ENCODE measurements around the gene RPL27A.

Gene RPL27A

DNA sequence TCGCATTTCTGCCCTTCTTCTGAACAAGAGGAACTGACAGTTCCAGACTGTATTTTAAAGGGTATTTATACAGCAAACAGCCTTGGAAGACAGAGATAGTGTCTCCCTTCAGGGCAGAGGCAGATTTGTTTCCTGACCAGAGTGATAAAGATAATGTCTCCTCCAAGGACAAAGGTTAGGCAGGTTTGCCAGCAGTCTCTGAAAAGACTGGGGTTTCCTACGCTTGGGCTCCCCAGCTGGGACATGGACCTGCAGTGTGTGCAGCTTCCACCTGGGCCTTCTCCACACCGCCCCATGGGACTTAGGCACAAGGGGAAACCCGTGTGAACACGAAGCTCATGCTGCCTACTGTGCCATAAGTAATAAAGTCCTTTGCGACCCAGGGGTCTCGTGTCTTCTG is 42.1 kb downstream of the RPL27A start:
- DNase-seq (ENCODE audit: low read depth, low spot score): no peak
- Histone ChIP-seq H3K9ac (ENCODE audit: insufficient read length) (no peak overlapping the region), H3K4me3 (no peak overlapping the region), H3K36me3 (ENCODE audit: insufficient read depth, low read length) (no peaks in the 10 kb centered on the region), H3K9me3 (ENCODE audit: low read depth, low read length) (no peaks in the 10 kb centered on the region), H3K27ac (no peak overlapping the region)
- TF ChIP-seq FOXP2 (optimal IDR thresholded peaks at IDR 0.05; ENCODE audit: control extremely low read depth, extremely low read length, insufficient read depth): no peak
- TF ChIP-seq EZH2 (IDR thresholded peaks at IDR 0.05): no peak
- TF ChIP-seq POLR2AphosphoS5 (IDR thresholded peaks at IDR 0.05; ENCODE audit: borderline replicate concordance, low read depth, low read length): no peak

DNA sequence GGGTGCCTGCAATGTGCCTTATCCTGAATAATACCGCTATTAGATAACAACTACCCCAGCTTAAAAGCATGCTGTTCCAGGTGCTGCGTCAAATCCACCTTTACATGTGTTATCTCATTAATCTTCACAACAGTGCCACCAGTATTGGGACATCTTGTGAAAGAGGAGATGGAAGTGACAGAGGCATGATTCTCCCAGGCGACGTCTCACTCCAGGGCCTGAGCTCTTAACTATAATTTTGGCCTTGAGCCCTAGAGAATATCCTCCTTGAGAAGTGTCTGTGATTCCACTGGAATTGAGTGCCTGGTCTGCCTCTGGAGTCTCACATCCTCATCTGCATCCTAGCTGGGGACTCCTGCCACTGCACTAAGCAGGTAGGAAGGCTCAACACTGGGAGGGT is 43.8 kb downstream of the RPL27A start:
- TF ChIP-seq POLR2AphosphoS5 (IDR thresholded peaks at IDR 0.05; ENCODE audit: borderline replicate concordance, low read depth, low read length): no peak
- TF ChIP-seq EZH2 (IDR thresholded peaks at IDR 0.05): no peak
- no peak for TF ChIP-seq FOXP2 (optimal IDR thresholded peaks at IDR 0.05; ENCODE audit: control extremely low read depth, extremely low read length, insufficient read depth)
- Histone ChIP-seq H3K27ac (no peak overlapping the region), H3K9me3 (ENCODE audit: low read depth, low read length) (no peaks in the 10 kb centered on the region), H3K4me3 (no peak overlapping the region), H3K9ac (ENCODE audit: insufficient read length) (no peak overlapping the region), H3K36me3 (ENCODE audit: insufficient read depth, low read length) (no peaks in the 10 kb centered on the region)
- no peak for DNase-seq (ENCODE audit: low read depth, low spot score)

DNA sequence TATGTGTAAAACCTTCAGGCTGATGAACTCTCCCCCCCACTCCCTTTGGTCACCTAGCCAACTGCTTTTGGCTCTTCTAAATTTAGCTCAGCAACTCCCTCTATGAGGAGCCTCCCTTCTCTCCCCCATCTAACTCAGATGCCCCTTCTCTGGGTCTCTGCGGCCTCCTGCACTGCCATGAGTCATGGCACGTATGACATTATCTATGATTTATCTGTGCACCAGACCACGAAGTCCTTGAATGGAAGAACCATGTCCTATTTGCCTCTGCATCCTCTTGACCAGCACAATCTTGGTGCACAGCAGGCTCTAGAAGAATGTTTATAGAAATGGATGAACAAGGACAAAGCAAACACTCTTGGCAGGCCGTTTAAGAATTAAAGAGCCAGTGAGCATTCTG is 46.0 kb downstream of the RPL27A start:
- no peaks in the 10 kb centered on the region for H3K9me3 ChIP-seq (ENCODE audit: low read depth, low read length)
- no peaks in the 10 kb centered on the region for H3K36me3 ChIP-seq (ENCODE audit: insufficient read depth, low read length)
- no peak overlapping the region for H3K9ac ChIP-seq (ENCODE audit: insufficient read length)
- no peak overlapping the region for H3K27ac ChIP-seq
- DNase-seq (ENCODE audit: low read depth, low spot score): no peak
- H3K4me3 ChIP-seq: no peak overlapping the region
- no peak for TF ChIP-seq POLR2AphosphoS5 (IDR thresholded peaks at IDR 0.05; ENCODE audit: borderline replicate concordance, low read depth, low read length)
- no peak for TF ChIP-seq EZH2 (IDR thresholded peaks at IDR 0.05)

DNA sequence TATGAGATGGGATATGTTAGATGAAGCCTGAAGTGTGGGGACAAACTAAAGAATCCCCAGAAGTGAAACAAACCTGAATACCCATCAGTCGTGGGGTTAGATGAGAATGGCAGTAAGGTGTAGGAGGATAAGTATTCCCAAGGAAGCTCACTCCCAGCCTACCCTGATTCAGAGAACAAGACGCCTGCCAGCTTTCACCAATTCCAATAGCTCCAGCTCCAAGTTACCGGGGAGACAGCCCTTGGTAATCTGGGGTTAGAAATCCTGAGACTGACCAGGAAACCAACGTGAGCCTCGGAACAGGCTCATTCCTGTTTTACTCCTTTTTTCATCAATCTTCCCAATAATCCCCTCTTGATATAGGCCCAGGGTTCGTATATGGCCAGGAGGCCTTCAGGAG is 46.5 kb downstream of the RPL27A start:
- Histone ChIP-seq H3K9ac (ENCODE audit: insufficient read length) (no peak overlapping the region), H3K36me3 (ENCODE audit: insufficient read depth, low read length) (no peaks in the 10 kb centered on the region)
- DNase-seq (ENCODE audit: low read depth, low spot score): no peak

DNA sequence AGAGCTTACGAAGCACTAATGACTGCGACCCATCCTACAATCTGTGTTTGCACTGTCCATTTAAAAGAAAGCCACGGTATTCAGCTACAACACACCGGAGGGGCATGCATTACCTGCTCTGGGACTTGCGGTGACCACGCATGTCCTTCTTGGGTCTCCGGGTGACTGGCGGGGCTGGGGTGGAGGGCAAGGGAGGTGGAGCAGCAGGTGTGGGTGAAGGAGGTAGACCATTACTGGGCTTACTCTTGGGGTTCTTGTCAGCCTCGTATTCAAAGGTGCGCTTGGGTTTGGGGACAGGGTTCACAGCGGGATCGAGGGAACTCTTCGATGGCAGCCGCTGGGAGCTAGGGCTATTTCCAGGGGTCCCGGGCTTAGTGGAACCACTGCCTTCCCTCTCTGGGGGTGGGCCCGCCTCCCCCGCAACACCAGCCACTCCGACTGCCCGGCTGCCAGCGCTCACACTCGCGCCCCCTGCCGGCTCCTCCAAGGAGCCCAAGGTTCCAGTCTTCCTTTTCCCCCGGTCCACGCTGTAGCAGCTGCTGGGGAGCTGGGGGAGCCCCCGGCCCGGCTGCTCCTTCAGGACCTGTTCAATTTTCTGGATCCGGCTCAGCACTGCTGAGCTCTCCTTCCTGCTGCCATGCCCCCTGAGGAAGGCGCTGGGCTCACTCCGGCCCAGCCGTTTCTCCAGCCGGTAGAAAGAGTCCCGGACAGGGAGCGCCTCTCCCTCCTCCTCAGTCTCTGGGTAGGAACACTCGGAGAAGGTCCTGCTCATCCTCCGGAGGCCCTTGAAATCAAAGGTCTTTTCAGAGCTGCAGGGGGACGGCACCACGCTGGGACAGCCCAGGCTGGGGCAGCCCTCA is 47.5 kb downstream of the RPL27A start:
- TF ChIP-seq EZH2 (IDR thresholded peaks at IDR 0.05) (no peak), POLR2AphosphoS5 (IDR thresholded peaks at IDR 0.05; ENCODE audit: borderline replicate concordance, low read depth, low read length) (no peak), FOXP2 (optimal IDR thresholded peaks at IDR 0.05; ENCODE audit: control extremely low read depth, extremely low read length, insufficient read depth) (no peak)
- no peak overlapping the region for H3K9ac ChIP-seq (ENCODE audit: insufficient read length)
- no peak for DNase-seq (ENCODE audit: low read depth, low spot score)
- H3K4me3 ChIP-seq: no peak overlapping the region
- H3K36me3 ChIP-seq (ENCODE audit: insufficient read depth, low read length): no peaks in the 10 kb centered on the region
- H3K27ac ChIP-seq: no peak overlapping the region
- H3K9me3 ChIP-seq (ENCODE audit: low read depth, low read length): no peaks in the 10 kb centered on the region

More for the DNA sequence above, 46.5 kb downstream of the RPL27A start:
- H3K27ac ChIP-seq: no peak overlapping the region
- H3K4me3 ChIP-seq: no peak overlapping the region
- H3K9me3 ChIP-seq (ENCODE audit: low read depth, low read length): no peaks in the 10 kb centered on the region
- TF ChIP-seq EZH2 (IDR thresholded peaks at IDR 0.05): no peak
- no peak for TF ChIP-seq FOXP2 (optimal IDR thresholded peaks at IDR 0.05; ENCODE audit: control extremely low read depth, extremely low read length, insufficient read depth)
- TF ChIP-seq POLR2AphosphoS5 (IDR thresholded peaks at IDR 0.05; ENCODE audit: borderline replicate concordance, low read depth, low read length): no peak

DNA sequence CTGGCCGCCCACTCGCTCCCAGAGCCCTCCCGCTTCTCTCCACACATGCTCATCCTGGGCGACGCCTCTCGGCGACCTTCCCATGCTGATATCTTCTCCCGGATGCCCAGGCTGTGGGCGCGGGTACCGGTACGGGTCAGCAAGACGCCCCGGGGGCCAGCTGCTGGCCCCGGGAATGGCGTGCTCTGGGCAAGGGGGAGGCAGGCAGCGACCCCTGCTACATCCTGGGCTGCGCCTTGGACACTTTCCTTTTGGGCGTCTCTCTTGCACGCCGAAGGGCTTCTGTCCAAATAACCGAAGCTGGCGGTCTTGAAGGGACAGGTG is 48.1 kb downstream of the RPL27A start:
- TF ChIP-seq FOXP2 (optimal IDR thresholded peaks at IDR 0.05; ENCODE audit: control extremely low read depth, extremely low read length, insufficient read depth) (no peak), EZH2 (IDR thresholded peaks at IDR 0.05) (no peak), POLR2AphosphoS5 (IDR thresholded peaks at IDR 0.05; ENCODE audit: borderline replicate concordance, low read depth, low read length) (no peak)
- no peak overlapping the region for H3K9ac ChIP-seq (ENCODE audit: insufficient read length)
- DNase-seq (ENCODE audit: low read depth, low spot score): no peak
- H3K4me3 ChIP-seq: no peak overlapping the region
- H3K36me3 ChIP-seq (ENCODE audit: insufficient read depth, low read length): no peaks in the 10 kb centered on the region
- no peaks in the 10 kb centered on the region for H3K9me3 ChIP-seq (ENCODE audit: low read depth, low read length)
- no peak overlapping the region for H3K27ac ChIP-seq

DNA sequence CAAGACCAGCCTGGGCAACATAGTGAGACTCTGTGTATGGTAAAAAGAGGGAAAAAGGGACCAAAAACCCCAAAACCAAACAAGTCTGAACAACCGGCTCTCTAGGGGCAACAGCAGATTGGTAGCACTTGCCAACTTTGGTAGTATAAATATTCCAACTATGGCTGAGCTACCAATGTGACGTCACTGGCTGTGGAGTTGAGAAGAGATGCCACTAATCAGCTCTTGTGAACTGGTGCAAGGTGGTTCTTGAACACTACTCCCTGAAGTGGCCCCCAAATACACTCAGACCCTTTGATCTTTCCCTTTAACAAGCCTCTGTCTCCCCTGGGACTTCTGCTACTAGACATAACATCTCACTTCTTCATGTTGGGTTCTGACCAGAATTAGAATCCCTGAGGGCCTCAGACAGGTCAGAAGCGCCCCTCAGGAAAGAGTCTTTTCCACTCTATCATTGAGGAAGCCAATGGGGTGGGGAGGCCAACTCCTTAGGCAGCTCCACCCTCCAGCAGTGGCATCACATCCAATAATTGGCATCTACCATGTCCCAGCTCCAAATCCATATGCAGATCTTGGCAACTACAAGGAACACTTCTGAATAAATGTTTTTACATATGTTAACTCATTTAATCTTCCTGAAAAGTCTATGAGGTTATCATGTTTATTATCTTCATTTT is 49.2 kb downstream of the RPL27A start:
- H3K27ac ChIP-seq: no peak overlapping the region
- H3K9ac ChIP-seq (ENCODE audit: insufficient read length): no peak overlapping the region
- no peak for TF ChIP-seq EZH2 (IDR thresholded peaks at IDR 0.05)
- no peak for TF ChIP-seq POLR2AphosphoS5 (IDR thresholded peaks at IDR 0.05; ENCODE audit: borderline replicate concordance, low read depth, low read length)
- no peak for TF ChIP-seq FOXP2 (optimal IDR thresholded peaks at IDR 0.05; ENCODE audit: control extremely low read depth, extremely low read length, insufficient read depth)
- H3K4me3 ChIP-seq: no peak overlapping the region
- H3K9me3 ChIP-seq (ENCODE audit: low read depth, low read length): no peaks in the 10 kb centered on the region
- no peaks in the 10 kb centered on the region for H3K36me3 ChIP-seq (ENCODE audit: insufficient read depth, low read length)
- no peak for DNase-seq (ENCODE audit: low read depth, low spot score)

DNA sequence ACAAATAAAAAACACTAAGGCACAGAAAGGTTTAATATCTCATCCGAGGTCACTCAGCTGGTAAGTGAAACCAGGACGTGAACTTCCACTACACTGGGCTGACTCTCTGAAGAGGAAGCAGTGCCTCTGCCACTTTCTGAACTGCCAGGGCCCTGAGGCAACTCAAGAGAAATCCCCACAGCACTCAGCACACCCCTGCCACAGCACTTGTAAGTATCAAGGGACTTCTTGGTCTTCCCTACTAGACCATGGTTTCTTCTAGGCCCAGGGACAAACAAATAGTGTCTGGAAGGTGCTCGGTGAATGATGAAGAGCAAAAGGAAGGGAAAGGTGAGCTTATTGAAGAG is 49.7 kb downstream of the RPL27A start:
- no peak overlapping the region for H3K4me3 ChIP-seq
- no peak for DNase-seq (ENCODE audit: low read depth, low spot score)

More for the DNA sequence above, 49.7 kb downstream of the RPL27A start:
- no peak overlapping the region for H3K27ac ChIP-seq
- TF ChIP-seq EZH2 (IDR thresholded peaks at IDR 0.05): no peak
- no peak for TF ChIP-seq POLR2AphosphoS5 (IDR thresholded peaks at IDR 0.05; ENCODE audit: borderline replicate concordance, low read depth, low read length)
- TF ChIP-seq FOXP2 (optimal IDR thresholded peaks at IDR 0.05; ENCODE audit: control extremely low read depth, extremely low read length, insufficient read depth): no peak
- H3K9ac ChIP-seq (ENCODE audit: insufficient read length): no peak overlapping the region
- no peaks in the 10 kb centered on the region for H3K9me3 ChIP-seq (ENCODE audit: low read depth, low read length)
- no peaks in the 10 kb centered on the region for H3K36me3 ChIP-seq (ENCODE audit: insufficient read depth, low read length)
